Esophagus (tissue), 2 donors: ENCODE results near the gene ABCA5. TPM values are rescaled to one million over a fixed set of nuclear protein-coding genes. Genes with fewer than 3 reads are reported as not detected.

ENCODE experiments used
- H3K27ac ChIP-seq, 2 donors: one replicate each; pipeline ENCODE4 v1.5.1; 2013; ENCODE audit warnings: low read depth in 2 of 2, mild to moderate bottlenecking in 2 of 2, inconsistent platforms in 1 of 2, low read length in 1 of 2, moderate library complexity in 1 of 2
- H3K27me3 ChIP-seq, 2 donors: one replicate each; pipeline ENCODE4 v1.6.1; 2013; ENCODE audit warnings: low read length in 2 of 2, control low read depth in 1 of 2, mild to moderate bottlenecking in 1 of 2; ENCODE audit not compliant: insufficient read depth in 2 of 2, control insufficient read depth in 1 of 2
- H3K36me3 ChIP-seq, 2 donors: one replicate each; pipeline ENCODE4 v1.6.1; 2013; ENCODE audit warnings: low read length in 1 of 2; ENCODE audit not compliant: control insufficient read depth in 2 of 2, insufficient read depth in 2 of 2
- H3K4me1 ChIP-seq, 2 donors: one replicate each; pipeline ENCODE4 v1.6.1; 2013; ENCODE audit warnings: low read length in 1 of 2; ENCODE audit not compliant: control insufficient read depth in 2 of 2, insufficient read depth in 2 of 2
- H3K4me3 ChIP-seq, 2 donors: one replicate each; pipeline ENCODE4 v1.5.1; 2013; ENCODE audit warnings: low read length in 2 of 2, mild to moderate bottlenecking in 2 of 2, low read depth in 1 of 2, moderate library complexity in 1 of 2
- H3K9me3 ChIP-seq, 2 donors: one replicate each; pipeline ENCODE4 v1.6.1; 2013; ENCODE audit warnings: mild to moderate bottlenecking in 2 of 2, low read depth in 1 of 2, low read length in 1 of 2, moderate library complexity in 1 of 2; ENCODE audit not compliant: control insufficient read depth in 2 of 2, insufficient read depth in 1 of 2
- WGBS, 2 donors: extraction: QIAGEN DNeasy Blood & Tissue Kit; methylation state at CpG; one replicate each; pipeline ENCODE4 v1.1.7; 2013; 5-methylcytosine and 5-hydroxymethylcytosine counted together
- polyA plus RNA-seq, 2 donors: library from polyadenylated mRNA; stranded (reverse); fragments of 200-250 nt; gene quantifications; one replicate each; pipeline ENCODE4 v1.2.3, GENCODE V29; 2013
- donor health status: healthy with polysubstance abuse.
- donor health status: Bipolar disorder and iron deficiency.

The ABCA5 gene
- polyA plus RNA-seq, 2 donors = 11.5 to 39.4 TPM

DNA sequence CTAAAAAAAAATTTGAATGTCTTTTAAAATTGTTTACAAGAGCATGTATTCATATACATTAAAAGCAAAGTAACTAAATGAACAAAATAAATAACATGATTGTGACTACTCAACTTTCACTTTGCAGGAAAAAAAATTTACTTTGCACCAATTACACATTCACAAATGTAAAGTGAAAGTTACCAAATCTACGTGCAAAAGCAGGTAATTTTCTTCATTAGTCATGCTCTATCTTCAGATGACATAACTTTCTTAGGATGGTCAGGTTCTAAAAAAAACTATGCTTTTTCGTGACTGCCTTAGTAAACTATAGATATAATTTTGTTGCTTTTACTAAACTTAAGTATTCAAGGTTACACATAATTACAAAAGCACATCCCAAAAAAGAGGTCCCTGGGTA, 81.3 kb downstream of the ABCA5 start:
- Histone ChIP-seq H3K9me3 (no peaks in the 10 kb centered on the region), H3K36me3 (peaks cover 2% of the 10 kb centered on the region in 2 donors), H3K27ac (no peak overlapping the region), H3K4me3 (no peak overlapping the region), H3K4me1 (no peaks in the 10 kb centered on the region), H3K27me3 (no peaks in the 10 kb centered on the region)
- 55 to 57% methylated on average over 2 of the region's 2 CpGs for WGBS, 2 donors

DNA sequence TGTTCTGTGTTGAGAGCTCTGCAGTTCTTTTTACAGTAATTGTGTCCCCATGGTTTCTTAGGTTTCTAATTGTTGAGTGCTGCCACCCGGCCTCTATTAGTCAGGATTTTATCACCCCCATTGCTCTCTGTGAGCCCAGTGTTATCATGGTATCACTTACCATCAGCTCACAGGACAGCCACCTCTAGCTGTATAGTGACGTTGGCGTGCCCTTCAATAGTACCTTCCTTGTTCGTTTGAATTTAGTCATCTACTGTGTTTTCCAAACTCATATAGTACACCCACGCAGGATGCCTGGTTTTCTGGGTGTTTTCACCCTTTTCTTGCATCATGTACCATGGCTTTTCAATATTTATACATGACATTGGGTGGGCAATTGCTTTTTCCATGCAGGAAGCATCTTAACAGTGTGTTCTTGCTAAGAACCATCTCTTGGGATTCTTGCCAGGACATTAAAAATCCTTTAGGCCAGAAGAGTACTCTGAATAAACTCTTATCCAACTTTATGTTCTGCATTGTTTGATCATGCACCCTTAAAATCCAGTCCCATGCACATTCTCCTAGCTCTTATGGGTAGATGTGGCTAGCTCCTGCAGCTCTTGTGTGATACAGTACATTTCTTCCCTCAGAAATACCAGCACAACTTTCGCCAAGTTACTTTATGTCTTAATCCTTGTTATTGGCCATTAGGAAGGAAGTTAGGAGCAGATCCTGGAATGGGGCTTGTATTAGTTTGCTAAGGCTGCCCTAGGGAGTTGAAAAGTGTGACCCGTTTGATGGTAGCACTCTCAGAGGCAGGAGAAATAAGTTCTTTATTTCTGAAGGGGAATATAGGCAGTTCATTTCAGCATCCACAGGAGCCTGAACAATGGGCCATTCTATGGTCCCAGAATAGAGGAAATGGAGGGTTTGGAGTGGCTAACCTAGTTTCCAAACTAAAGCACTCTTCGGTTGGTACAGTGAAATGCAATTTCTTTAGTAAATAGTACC, 87.0 kb downstream of the ABCA5 start:
- Histone ChIP-seq H3K9me3 (no peaks in the 10 kb centered on the region), H3K27ac (no peak overlapping the region), H3K27me3 (no peaks in the 10 kb centered on the region), H3K36me3 (peaks cover 2 to 6% of the 10 kb centered on the region in 2 donors), H3K4me1 (no peaks in the 10 kb centered on the region), H3K4me3 (no peak overlapping the region)
- 91 to 92% methylated on average over 8 of the region's 8 CpGs for WGBS, 2 donors

DNA sequence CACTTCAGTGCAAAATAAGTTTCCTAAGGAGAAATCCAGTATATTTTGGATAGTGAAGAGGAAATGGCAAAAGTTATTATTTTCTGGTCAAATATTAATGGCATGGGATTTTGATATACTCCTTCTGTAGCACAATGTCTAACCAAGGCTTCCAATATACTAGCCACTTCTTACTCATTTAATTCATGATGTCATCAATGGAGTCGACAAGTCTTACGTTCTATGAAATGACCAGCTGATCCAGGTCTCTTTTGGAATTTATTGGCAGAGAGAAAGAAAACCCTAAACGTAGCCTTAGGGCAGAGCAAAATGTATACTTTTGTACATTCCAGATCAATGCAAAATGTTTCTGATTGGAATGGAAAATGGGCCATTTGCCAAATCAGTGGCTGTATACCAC, 90.0 kb downstream of the ABCA5 start:
- WGBS, 2 donors = 83 to 90% methylated on average over 3 of the region's 3 CpGs
- peaks cover 2 to 6% of the 10 kb centered on the region in 2 donors for H3K36me3 ChIP-seq
- no peaks in the 10 kb centered on the region for H3K27me3 ChIP-seq
- peaks cover 0 to 4% of the 10 kb centered on the region in 2 donors for H3K9me3 ChIP-seq
- no peak overlapping the region for H3K27ac ChIP-seq
- H3K4me3 ChIP-seq = no peak overlapping the region
- no peaks in the 10 kb centered on the region for H3K4me1 ChIP-seq

DNA sequence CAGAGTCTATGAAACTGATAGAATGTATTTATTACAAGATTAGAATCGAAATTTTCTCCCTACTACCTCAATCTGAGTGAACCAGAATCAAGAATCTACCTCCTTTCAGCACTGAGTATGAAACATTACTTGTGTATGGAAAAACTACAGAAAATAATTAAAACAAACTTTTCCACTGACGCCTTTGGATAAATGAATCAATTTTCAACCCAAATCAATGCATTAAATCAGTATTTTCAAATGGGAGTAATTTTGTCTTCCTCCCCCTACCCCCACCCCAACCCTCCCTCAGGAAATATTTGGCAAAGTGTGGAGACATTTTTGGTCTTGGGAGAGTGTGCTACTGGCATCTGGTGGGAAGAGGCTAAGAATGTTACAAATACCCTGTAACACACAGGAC, 90.5 kb downstream of the ABCA5 start:
- peaks cover 0 to 4% of the 10 kb centered on the region in 2 donors for H3K9me3 ChIP-seq
- H3K36me3 ChIP-seq = peaks cover 1 to 6% of the 10 kb centered on the region in 2 donors
- no peak overlapping the region for H3K27ac ChIP-seq
- 67 to 72% methylated on average over 2 of the region's 2 CpGs for WGBS, 2 donors
- no peaks in the 10 kb centered on the region for H3K4me1 ChIP-seq
- H3K27me3 ChIP-seq = no peaks in the 10 kb centered on the region
- H3K4me3 ChIP-seq = no peak overlapping the region

DNA sequence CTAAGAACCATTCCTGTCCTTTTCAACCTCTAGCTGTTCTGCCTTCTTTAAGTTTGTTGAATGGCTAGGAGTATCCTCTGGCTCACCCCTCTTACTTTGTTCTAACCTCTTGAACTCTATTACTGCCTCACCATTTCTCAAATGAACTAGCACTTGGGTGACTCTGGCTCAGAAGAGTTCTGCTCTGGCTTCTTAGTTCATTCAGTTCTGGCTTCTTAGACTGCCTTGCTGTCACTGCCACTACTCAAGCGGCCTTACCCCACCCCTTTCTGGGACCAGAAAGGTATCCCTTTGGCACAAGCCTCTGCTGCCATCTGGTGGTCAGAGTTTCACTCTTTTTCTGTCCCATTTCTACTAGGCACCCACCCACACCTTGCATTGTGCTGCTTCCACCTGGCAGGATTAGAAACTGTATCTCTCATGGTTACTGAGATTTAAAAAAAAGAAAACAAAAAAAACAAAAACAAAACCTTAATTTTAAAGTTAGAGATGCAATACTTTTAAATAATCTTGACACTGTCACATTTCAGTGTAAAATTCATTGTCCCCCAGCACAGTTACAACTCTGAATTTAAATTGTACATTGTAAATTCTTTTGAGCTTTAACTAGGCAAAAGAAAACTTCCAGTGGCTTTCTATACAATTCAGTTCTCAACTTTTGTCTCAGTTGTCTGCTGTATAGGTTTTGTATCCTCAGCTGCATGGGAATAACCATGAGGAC, 91.4 kb downstream of the ABCA5 start:
- H3K27me3 ChIP-seq = no peaks in the 10 kb centered on the region
- no peak overlapping the region for H3K4me3 ChIP-seq
- H3K36me3 ChIP-seq = peaks cover 0 to 4% of the 10 kb centered on the region in 2 donors
- H3K9me3 ChIP-seq = peaks cover 0 to 4% of the 10 kb centered on the region in 2 donors
- H3K4me1 ChIP-seq = no peaks in the 10 kb centered on the region
- H3K27ac ChIP-seq = no peak overlapping the region
- 29 to 36% methylated on average over 1 of the region's 1 CpG for WGBS, 2 donors

DNA sequence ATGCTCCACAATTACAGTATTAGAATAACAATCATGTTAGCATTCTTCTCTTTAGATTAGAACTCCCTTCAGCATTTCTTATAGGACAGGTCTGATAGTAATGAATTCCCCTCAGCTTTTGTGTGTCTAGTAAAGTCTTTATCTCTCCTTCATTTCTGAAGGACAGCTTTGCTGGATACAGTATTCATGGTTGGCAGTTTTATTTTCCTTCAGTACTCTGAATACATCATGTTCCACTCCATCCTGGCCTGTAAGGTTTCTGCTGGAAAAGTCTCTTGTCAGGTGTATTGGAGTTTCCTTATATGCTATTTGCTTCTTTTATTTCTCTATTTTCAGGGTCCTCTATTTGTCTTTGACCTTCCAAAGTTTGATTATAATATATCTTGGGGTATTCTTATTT, 94.3 kb downstream of the ABCA5 start:
- Histone ChIP-seq H3K9me3 (peaks cover 0 to 4% of the 10 kb centered on the region in 2 donors), H3K27ac (no peak overlapping the region), H3K4me3 (no peak overlapping the region), H3K4me1 (no peaks in the 10 kb centered on the region), H3K27me3 (no peaks in the 10 kb centered on the region), H3K36me3 (no peaks in the 10 kb centered on the region)

DNA sequence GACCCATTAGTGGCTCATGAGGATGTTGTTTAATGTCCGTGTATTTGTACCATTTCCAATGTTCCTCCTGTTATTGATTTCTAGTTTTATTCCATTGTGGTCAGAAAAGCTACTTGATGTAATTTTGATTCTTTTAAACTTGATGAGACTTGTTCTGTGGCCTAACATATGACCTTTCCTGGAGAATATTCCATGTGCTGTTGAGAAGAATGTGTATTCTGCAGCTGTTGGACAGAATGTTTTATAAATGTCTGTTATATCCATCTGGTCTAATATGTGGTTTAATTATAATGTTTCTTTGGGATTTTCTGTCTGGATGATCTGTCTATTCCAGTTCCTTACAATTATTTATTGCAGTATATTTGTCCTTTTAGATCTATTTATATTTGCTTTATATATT, 95.4 kb downstream of the ABCA5 start:
- Histone ChIP-seq H3K4me1 (no peaks in the 10 kb centered on the region), H3K4me3 (no peak overlapping the region), H3K27me3 (no peaks in the 10 kb centered on the region), H3K27ac (no peak overlapping the region), H3K36me3 (no peaks in the 10 kb centered on the region), H3K9me3 (peaks cover 0 to 4% of the 10 kb centered on the region in 2 donors)
- 80 to 83% methylated on average over 1 of the region's 1 CpG for WGBS, 2 donors

DNA sequence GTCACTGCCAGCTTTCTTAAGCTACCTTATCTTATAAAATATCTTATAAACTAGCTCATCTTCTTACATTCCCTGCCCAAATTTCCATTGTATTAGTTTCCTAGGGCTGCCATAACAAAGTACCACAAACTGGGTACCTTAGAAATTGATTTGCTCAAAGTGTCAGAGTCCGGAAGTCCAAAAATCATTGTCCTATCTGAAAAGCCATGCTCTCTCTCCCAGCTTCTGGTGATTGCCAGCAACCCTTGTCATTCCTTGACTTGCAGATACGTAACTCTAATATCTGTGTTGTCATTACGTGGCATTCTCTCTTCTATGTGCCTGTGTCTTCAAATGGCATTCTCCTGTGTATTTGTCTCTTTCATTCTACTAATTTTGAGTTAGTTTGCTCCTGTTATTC, 96.0 kb downstream of the ABCA5 start:
- Histone ChIP-seq H3K9me3 (peaks cover 0 to 4% of the 10 kb centered on the region in 2 donors), H3K4me3 (no peak overlapping the region), H3K27me3 (no peaks in the 10 kb centered on the region), H3K4me1 (no peaks in the 10 kb centered on the region), H3K36me3 (no peaks in the 10 kb centered on the region), H3K27ac (no peak overlapping the region)
- WGBS, 2 donors = 96 to 99% methylated on average over 3 of the region's 3 CpGs

DNA sequence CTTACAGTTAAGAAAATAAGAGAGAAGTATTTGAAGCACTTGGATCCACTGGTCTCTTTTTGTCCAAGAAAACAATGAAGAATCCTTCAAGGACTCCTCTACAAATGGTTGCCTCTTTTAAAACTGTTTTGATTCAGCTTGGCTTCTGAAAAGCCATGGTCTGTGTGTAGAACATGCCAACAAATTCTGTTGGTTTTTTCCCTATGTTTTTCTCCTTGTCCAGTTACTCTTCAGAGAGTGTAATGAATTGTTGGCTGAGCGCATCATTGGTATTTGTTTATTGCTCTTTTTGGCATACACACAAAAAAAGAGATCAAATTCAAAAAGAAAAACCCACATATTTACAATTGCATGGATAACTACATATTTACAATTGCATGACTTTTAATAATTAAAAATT, 98.4 kb downstream of the ABCA5 start, which contains the start of gene ABCA10:
TSS of gene ABCA10 (minus strand) at position 249 of the 400 bp plus-strand sequence. CDS start 3,466 bp downstream, outside the sequence.
- Histone ChIP-seq H3K36me3 (no peaks in the 10 kb centered on the region), H3K9me3 (peaks cover 0 to under 1% of the 10 kb centered on the region in 2 donors), H3K4me1 (no peaks in the 10 kb centered on the region), H3K27me3 (no peaks in the 10 kb centered on the region), H3K27ac (no peak within 1 kb of the TSS), H3K4me3 (no peak within 1 kb of the TSS)
- WGBS, 2 donors = 67 to 70% methylated on average over 1 of the region's 1 CpG
